ENCODE data around the gene ADGRG3. TPM values are rescaled to one million over a fixed set of nuclear protein-coding genes. Genes with fewer than 3 reads are reported as not detected.

ADGRG3 gene
- total RNA-seq, 1 experiment from 2014 or later: not detected

DNA sequence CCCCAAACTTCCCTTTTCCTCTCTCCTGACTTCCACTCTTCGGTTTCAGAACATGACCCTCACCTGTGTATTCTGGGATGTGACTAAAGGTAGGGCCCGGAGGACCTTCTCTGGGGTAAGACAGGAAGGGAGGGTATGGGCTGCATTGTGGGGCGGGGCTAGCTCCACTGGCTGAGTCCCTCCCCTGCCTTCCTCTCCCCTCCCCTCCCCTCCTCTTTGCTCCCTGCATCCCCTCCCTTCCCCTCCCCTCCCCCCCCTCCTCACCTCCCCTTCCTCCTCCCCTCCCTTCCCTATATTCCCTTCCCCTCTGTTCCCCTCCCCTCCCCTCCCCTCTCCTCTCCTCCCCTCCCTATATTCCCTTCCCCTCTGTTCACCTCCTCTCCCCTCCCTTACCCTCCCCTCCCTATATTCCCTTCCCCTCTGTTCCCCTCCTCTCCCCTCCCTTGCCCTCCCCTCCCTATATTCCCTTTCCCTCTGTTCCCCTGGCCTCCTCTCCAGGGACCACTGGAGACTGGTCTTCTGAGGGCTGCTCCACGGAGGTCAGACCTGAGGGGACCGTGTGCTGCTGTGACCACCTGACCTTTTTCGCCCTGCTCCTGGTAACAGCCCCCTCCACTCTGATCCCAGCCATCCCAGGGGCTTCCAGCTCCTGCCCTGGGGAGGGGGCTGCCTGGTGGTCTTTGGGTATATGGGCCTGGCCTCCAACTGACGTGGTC is 11.8 kb downstream of the ADGRG3 start:
- ChIA-PET POLR2A (ENCODE audit: unreplicated experiment) (no interaction called here), CTCF (no interaction called here)

DNA sequence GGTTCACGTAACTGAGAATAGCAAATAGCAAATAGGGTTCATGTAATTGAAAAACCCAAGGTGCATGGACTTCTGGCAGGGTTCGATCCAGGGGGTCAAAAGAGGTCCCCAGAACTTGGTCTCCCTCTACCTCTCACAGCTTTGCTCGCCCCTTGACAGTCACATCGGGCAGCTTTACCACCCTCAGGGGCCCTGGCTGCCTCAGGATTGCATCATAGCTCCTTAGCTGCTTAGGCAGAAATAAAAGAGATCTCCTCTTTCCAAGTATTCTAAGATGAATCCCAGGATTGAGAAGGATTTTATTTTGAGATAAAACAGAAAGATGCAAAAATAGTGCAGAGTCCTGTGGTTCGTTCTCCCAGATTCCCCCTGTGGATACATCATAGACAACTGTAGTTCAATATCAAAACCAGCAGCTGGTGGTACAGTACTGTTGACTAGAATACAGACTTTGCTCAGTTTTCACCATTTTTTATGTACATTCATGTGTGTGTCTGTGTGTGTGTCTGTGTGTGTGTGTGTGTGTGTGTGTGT is 12.8 kb downstream of the ADGRG3 start:
- Histone ChIP-seq H3K27ac (no peak overlapping the region), H4K20me1 (ENCODE audit: insufficient read depth) (no peaks in the 10 kb centered on the region), H3F3A (ENCODE audit: insufficient read depth, low read depth) (peaks cover 15% of the 10 kb centered on the region; the same call in 1 of the 2 replicates), H3K9me2 (ENCODE audit: insufficient read depth) (no peaks in the 10 kb centered on the region), H3K4me2 (no peak overlapping the region), H3K27me3 (ENCODE audit: insufficient read depth, low read depth) (no peaks in the 10 kb centered on the region), H2AFZ (no peak overlapping the region), H3K4me3 (no peak overlapping the region), H3K4me1 (replicated peaks; ENCODE audit: insufficient read depth) (peaks cover 11% of the 10 kb centered on the region), H3K9me3 (ENCODE audit: insufficient read depth, low read depth) (no peaks in the 10 kb centered on the region), H3K79me2 (ENCODE audit: low read depth) (no peaks in the 10 kb centered on the region), H3K36me3 (ENCODE audit: low read depth) (no peaks in the 10 kb centered on the region)
- DNase-seq: no peak
- intact Hi-C loops (cut with micrococcal nuclease; ENCODE audit: unreplicated experiment): no loop called here
- no TSS peak for BruUV-seq (replicated peaks)
- TF ChIP-seq EZH2 (IDR thresholded peaks at IDR 0.05; ENCODE audit: low read depth): no peak
- ChIA-PET POLR2A (ENCODE audit: unreplicated experiment) (no interaction called here), CTCF (no interaction called here)

More for the DNA sequence above, 11.8 kb downstream of the ADGRG3 start:
- no peak overlapping the region for H3K27ac ChIP-seq
- no peaks in the 10 kb centered on the region for H3K27me3 ChIP-seq (ENCODE audit: insufficient read depth, low read depth)
- no peak overlapping the region for H2AFZ ChIP-seq
- H3F3A ChIP-seq (ENCODE audit: insufficient read depth, low read depth): peaks cover 15% of the 10 kb centered on the region; the same call in 1 of the 2 replicates
- intact Hi-C loops (cut with micrococcal nuclease; ENCODE audit: unreplicated experiment): no loop called here
- no peaks in the 10 kb centered on the region for H3K9me2 ChIP-seq (ENCODE audit: insufficient read depth)
- H4K20me1 ChIP-seq (ENCODE audit: insufficient read depth): no peaks in the 10 kb centered on the region
- H3K4me2 ChIP-seq: no peak overlapping the region
- no peaks in the 10 kb centered on the region for H3K9me3 ChIP-seq (ENCODE audit: insufficient read depth, low read depth)
- BruUV-seq (replicated peaks): no TSS peak
- no peak for DNase-seq
- H3K4me1 ChIP-seq (replicated peaks; ENCODE audit: insufficient read depth): peaks cover 11% of the 10 kb centered on the region
- no peak overlapping the region for H3K4me3 ChIP-seq
- no peaks in the 10 kb centered on the region for H3K79me2 ChIP-seq (ENCODE audit: low read depth)
- no peaks in the 10 kb centered on the region for H3K36me3 ChIP-seq (ENCODE audit: low read depth)
- TF ChIP-seq EZH2 (IDR thresholded peaks at IDR 0.05; ENCODE audit: low read depth): no peak
- TF ChIP-seq, protein P1, sequence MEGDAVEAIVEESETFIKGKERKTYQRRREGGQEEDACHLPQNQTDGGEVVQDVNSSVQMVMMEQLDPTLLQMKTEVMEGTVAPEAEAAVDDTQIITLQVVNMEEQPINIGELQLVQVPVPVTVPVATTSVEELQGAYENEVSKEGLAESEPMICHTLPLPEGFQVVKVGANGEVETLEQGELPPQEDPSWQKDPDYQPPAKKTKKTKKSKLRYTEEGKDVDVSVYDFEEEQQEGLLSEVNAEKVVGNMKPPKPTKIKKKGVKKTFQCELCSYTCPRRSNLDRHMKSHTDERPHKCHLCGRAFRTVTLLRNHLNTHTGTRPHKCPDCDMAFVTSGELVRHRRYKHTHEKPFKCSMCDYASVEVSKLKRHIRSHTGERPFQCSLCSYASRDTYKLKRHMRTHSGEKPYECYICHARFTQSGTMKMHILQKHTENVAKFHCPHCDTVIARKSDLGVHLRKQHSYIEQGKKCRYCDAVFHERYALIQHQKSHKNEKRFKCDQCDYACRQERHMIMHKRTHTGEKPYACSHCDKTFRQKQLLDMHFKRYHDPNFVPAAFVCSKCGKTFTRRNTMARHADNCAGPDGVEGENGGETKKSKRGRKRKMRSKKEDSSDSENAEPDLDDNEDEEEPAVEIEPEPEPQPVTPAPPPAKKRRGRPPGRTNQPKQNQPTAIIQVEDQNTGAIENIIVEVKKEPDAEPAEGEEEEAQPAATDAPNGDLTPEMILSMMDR (conservative IDR thresholded peaks at IDR 0.05): no peak

DNA sequence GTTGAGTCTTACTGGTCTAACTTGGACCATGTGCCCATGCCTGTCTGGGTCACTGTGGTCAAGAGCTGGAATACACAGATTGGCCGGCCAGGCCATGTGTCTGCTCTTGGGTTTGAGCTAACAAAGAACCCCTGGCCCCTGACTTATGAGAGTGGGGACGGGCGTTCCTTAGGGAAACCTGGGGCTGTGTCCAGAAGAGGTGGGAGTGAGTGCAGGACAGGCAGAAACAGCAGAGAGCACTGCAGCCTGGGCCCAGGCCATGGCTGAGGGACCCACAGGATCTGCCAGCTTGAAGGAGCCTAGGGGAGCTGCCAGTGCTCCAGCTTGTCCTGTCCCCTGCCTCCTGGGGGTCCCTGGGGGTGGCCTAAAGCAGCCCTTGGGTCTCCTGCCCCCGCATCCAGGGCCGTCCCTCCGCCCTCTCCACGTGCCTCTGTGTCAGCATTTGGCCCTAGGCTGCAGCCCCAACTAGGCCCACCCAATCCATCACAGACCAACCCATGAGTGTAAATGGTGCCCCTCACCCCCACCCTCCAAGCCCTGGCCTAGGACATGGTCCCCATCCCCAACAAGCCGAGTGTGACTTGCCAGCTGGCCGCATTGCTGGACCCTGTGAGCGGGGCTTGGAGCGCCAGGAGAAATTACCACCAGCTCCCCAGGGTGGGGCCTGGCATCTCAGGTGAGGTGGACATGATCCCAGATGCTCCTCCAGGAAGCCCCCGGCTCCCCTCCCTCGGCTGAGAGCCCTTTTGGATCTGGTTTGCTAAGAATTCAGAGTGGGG is 14.0 kb downstream of the ADGRG3 start:
- BruUV-seq (replicated peaks): no TSS peak
- Histone ChIP-seq H3K4me2 (no peak overlapping the region), H3K79me2 (ENCODE audit: low read depth) (no peaks in the 10 kb centered on the region), H3F3A (ENCODE audit: insufficient read depth, low read depth) (peaks cover 9% of the 10 kb centered on the region; the same call in 1 of the 2 replicates), H4K20me1 (ENCODE audit: insufficient read depth) (no peaks in the 10 kb centered on the region), H3K36me3 (ENCODE audit: low read depth) (no peaks in the 10 kb centered on the region), H2AFZ (no peak overlapping the region), H3K9me2 (ENCODE audit: insufficient read depth) (no peaks in the 10 kb centered on the region), H3K4me1 (replicated peaks; ENCODE audit: insufficient read depth) (peaks cover 10% of the 10 kb centered on the region), H3K9me3 (ENCODE audit: insufficient read depth, low read depth) (no peaks in the 10 kb centered on the region), H3K27me3 (ENCODE audit: insufficient read depth, low read depth) (no peaks in the 10 kb centered on the region), H3K4me3 (no peak overlapping the region), H3K27ac (no peak overlapping the region)
- no peak for DNase-seq
- TF ChIP-seq EZH2 (IDR thresholded peaks at IDR 0.05; ENCODE audit: low read depth): no peak
- ChIA-PET CTCF (no interaction called here), POLR2A (ENCODE audit: unreplicated experiment) (interaction anchor here (0.6 kb wide), 1 partner anchor 11 kb away, joined by 4 read pairs; no protein-coding TSS in a partner anchor)
- intact Hi-C loops (cut with micrococcal nuclease; ENCODE audit: unreplicated experiment): no loop called here

Data from PC-9 (cell line).